A673 (cell line): ENCODE measurements around the gene FITM1.

Experiments
- CTCF ChIP-seq: fragments of 300-800, 200-600 bp; sonication (generic); conservative IDR thresholded peaks from 2 replicates; pipeline ENCODE4 v1.5.1; 2017; ENCODE audit warnings: low read depth, mild to moderate bottlenecking, antibody characterized with exemption, low read length, moderate library complexity, mixed read lengths
- EZH2 ChIP-seq: fragments of 200-600 bp; sonication (generic); IDR thresholded peaks from 2 replicates; pipeline ENCODE4 v1.6.1; 2017; ENCODE audit warnings: borderline replicate concordance, low read depth, mild to moderate bottlenecking, mixed read lengths, antibody characterized with exemption, low read length; ENCODE audit not compliant: poor library complexity, severe bottlenecking

GRCh38 chr14:24137529-24138395 lies 7.3 kb downstream of the FITM1 start:
- TF ChIP-seq CTCF (no peak), EZH2 (no peak)
